K562 (cell line): Measurements from ENCODE around the gene EFNA1. TPM values are rescaled to one million over a fixed set of nuclear protein-coding genes. Genes with fewer than 3 reads are reported as not detected.
A peak's percentile ranks its signal among the peaks of the same experiment; 100 is the strongest.

Experiments
- ARID4B ChIP-seq: sonication (generic); formaldehyde crosslinking; IDR thresholded peaks from 2 replicates; pipeline ENCODE4 v1.8.0; 2022; ENCODE audit warnings: mild to moderate bottlenecking, missing genetic modification reagents
- CBX3 ChIP-seq, 2 experiments: IDR thresholded peaks; 1 replicate in 1 of 2; 2 replicates in 1 of 2; pipeline ENCODE4 v1.6.1; 2012; ENCODE audit warnings: inconsistent platforms in 2 of 2, low read length in 2 of 2, borderline replicate concordance in 1 of 2, control low read depth in 1 of 2
- JUN ChIP-seq, 2 experiments: sonication (generic) in 1 of 2; formaldehyde crosslinking in 1 of 2; IDR thresholded peaks; 2 replicates each; pipeline versions ENCODE4 v1.6.1 to v1.8.0; 2012 to 2022; ENCODE audit warnings: borderline replicate concordance in 2 of 2, mild to moderate bottlenecking in 2 of 2, improper control_type of control experiment in 1 of 2, low read depth in 1 of 2, low read length in 1 of 2, missing genetic modification reagents in 1 of 2
- NFRKB ChIP-seq: fragments of 450-650 bp; IDR thresholded peaks from 2 replicates; pipeline ENCODE4 v1.6.1; 2016; ENCODE audit warnings: low read depth
- SMARCA4 ChIP-seq: fragments of 450-650 bp; IDR thresholded peaks from 2 replicates; pipeline ENCODE4 v1.6.1; 2016
- TAF7 ChIP-seq: fragments of 450-650 bp; IDR thresholded peaks from 2 replicates; pipeline ENCODE4 v1.6.1; 2016; ENCODE audit warnings: missing genetic modification characterization, missing compliant biosample characterization
- TCF7L2 ChIP-seq: fragments of 150-350 bp; IDR thresholded peaks from 2 replicates; pipeline ENCODE4 v1.6.1; 2016; ENCODE audit warnings: low read depth, mild to moderate bottlenecking, low read length, moderate library complexity
- ZNF143 ChIP-seq: sonication (generic); formaldehyde crosslinking; IDR thresholded peaks from 2 replicates; pipeline ENCODE4 v1.9.0; 2022; ENCODE audit warnings: mild to moderate bottlenecking, missing genetic modification reagents
- polyA plus RNA-seq, 8 experiments: library from polyadenylated mRNA; depleted of rRNA in 4 of 8; stranded (reverse) in 5 of 8; unstranded in 3 of 8; fragments of >200 nt; fragmentation: Nextera tagmentation in 2 of 8; fragmentation: Illumina TruSeq in 1 of 8; extraction: Ambion mirVana in 2 of 8; extraction: Trizol in 1 of 8; gene quantifications; 2 replicates each; pipeline versions ENCODE4 v1.2.1 to v1.2.3, GENCODE V29; 2011 to 2014; ENCODE audit warnings: inconsistent platforms in 1 of 8, missing spikeins in 1 of 8
- total RNA-seq, 7 experiments: library from RNA; depleted of rRNA in 6 of 7; stranded (reverse); fragments of >200 nt in 6 of 7; fragmentation: Illumina TruSeq in 2 of 7; extraction: Trizol in 2 of 7; gene quantifications; 2 replicates each; pipeline versions ENCODE4 v1.2.1 to v1.2.3, GENCODE V29; 2011 to 2021; ENCODE audit warnings: low replicate concordance in 1 of 7
- TF ChIP-seq, protein P1 (sequence below), 2 experiments: fragments of 450-650 bp in 1 of 2; sonication (generic) in 1 of 2; formaldehyde crosslinking in 1 of 2; IDR thresholded peaks; 2 replicates each; pipeline versions ENCODE4 v1.7.1 to v1.9.0; 2016 to 2022; ENCODE audit warnings: inconsistent platforms in 1 of 2, mild to moderate bottlenecking in 1 of 2, missing genetic modification reagents in 1 of 2
- TF ChIP-seq, protein P2 (sequence below): fragments of 250-450 bp; sonication (Bioruptor Pico); IDR thresholded peaks from 2 replicates; pipeline ENCODE4 v1.4.0; 2020; ENCODE audit warnings: mild to moderate bottlenecking

Gene EFNA1
- total and polyA plus RNA-seq, 9 of the 15 experiments (the other 6 are each of a cell fraction or from before 2014, with no cell fraction given) = 2.1 to 9.3 (median 3.0) TPM

- TF ChIP-seq, protein P1, sequence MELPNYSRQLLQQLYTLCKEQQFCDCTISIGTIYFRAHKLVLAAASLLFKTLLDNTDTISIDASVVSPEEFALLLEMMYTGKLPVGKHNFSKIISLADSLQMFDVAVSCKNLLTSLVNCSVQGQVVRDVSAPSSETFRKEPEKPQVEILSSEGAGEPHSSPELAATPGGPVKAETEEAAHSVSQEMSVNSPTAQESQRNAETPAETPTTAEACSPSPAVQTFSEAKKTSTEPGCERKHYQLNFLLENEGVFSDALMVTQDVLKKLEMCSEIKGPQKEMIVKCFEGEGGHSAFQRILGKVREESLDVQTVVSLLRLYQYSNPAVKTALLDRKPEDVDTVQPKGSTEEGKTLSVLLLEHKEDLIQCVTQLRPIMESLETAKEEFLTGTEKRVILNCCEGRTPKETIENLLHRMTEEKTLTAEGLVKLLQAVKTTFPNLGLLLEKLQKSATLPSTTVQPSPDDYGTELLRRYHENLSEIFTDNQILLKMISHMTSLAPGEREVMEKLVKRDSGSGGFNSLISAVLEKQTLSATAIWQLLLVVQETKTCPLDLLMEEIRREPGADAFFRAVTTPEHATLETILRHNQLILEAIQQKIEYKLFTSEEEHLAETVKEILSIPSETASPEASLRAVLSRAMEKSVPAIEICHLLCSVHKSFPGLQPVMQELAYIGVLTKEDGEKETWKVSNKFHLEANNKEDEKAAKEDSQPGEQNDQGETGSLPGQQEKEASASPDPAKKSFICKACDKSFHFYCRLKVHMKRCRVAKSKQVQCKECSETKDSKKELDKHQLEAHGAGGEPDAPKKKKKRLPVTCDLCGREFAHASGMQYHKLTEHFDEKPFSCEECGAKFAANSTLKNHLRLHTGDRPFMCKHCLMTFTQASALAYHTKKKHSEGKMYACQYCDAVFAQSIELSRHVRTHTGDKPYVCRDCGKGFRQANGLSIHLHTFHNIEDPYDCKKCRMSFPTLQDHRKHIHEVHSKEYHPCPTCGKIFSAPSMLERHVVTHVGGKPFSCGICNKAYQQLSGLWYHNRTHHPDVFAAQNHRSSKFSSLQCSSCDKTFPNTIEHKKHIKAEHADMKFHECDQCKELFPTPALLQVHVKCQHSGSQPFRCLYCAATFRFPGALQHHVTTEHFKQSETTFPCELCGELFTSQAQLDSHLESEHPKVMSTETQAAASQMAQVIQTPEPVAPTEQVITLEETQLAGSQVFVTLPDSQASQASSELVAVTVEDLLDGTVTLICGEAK (IDR thresholded peaks at IDR 0.05) = 0 out of 2 replicates have a peak, but pooled peaks have one; percentile 11
- TF ChIP-seq, protein P1 (CRISPR knock-in tag; IDR thresholded peaks at IDR 0.05) = no peak
- no peak for TF ChIP-seq TCF7L2
- peak; percentile 76 for TF ChIP-seq TAF7 (tag)
- TF ChIP-seq, protein P2, sequence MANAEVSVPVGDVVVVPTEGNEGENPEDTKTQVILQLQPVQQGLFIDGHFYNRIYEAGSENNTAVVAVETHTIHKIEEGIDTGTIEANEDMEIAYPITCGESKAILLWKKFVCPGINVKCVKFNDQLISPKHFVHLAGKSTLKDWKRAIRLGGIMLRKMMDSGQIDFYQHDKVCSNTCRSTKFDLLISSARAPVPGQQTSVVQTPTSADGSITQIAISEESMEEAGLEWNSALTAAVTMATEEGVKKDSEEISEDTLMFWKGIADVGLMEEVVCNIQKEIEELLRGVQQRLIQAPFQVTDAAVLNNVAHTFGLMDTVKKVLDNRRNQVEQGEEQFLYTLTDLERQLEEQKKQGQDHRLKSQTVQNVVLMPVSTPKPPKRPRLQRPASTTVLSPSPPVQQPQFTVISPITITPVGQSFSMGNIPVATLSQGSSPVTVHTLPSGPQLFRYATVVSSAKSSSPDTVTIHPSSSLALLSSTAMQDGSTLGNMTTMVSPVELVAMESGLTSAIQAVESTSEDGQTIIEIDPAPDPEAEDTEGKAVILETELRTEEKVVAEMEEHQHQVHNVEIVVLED (CRISPR knock-in tag) = 0 out of 2 replicates have a peak, but pooled peaks have one; percentile 11
- TF ChIP-seq ARID4B (CRISPR knock-in tag) = peak; percentile 89
- peak in 1 of 2 experiments; percentile 5; a peak in 1 of 3 replicates for TF ChIP-seq CBX3 (IDR thresholded peaks at IDR 0.05; ENCODE audit: borderline replicate concordance in 1 of 2, low read length in 2 of 2)
- TF ChIP-seq JUN (IDR thresholded peaks at IDR 0.05; ENCODE audit: borderline replicate concordance, low read depth, low read length) = peak; percentile 45; the same call in 1 of the 2 replicates
- TF ChIP-seq JUN (CRISPR knock-in tag; IDR thresholded peaks at IDR 0.05; ENCODE audit: borderline replicate concordance) = no peak
- peak; percentile 65; the same call in 1 of the 2 replicates for TF ChIP-seq NFRKB
- 0 out of 2 replicates have a peak, but pooled peaks have one; percentile 6 for TF ChIP-seq SMARCA4
- peak; percentile 72 for TF ChIP-seq ZNF143 (CRISPR knock-in tag)
Observed at GRCh38 chr1:155172732-155173477, 45.2 kb downstream of the EFNA1 start, which contains the start of gene KRTCAP2 (continued).
